Activated naive CD4-positive, alpha-beta T cell treated with anti-CD3 and anti-CD28 coated beads for 36 hours (primary cell): ENCODE results near the gene OR52K2. TPM values are rescaled to one million over a fixed set of nuclear protein-coding genes. Genes with fewer than 3 reads are reported as not detected.
A peak's percentile ranks its signal among the peaks of the same experiment; 100 is the strongest.

Experiments used
- CTCF ChIA-PET: fragments of 350-600 bp; sonication (Branson Sonifier 250); formaldehyde crosslinking; loops from one replicate; lab custom pipeline; 2021; ENCODE audit warnings: antibody characterized with exemption; lab: Charles Lee
- DNase-seq: peaks from one replicate; pipeline ENCODE4 v3.0.0-alpha.2; 2020
- H3K27ac Mint-ChIP-seq: one replicate; pipeline ENCODE4 v1.8.0; 2021; ENCODE audit warnings: mild to moderate bottlenecking, mixed read lengths
- H3K27me3 Mint-ChIP-seq: one replicate; pipeline ENCODE4 v1.8.0; 2021; ENCODE audit warnings: low read depth, mixed read lengths
- H3K36me3 Mint-ChIP-seq: one replicate; pipeline ENCODE4 v1.8.0; 2021; ENCODE audit warnings: low read depth, mixed read lengths
- H3K4me1 Mint-ChIP-seq: one replicate; pipeline ENCODE4 v1.8.0; 2021; ENCODE audit warnings: low read depth, mixed read lengths
- H3K4me3 Mint-ChIP-seq: one replicate; pipeline ENCODE4 v1.8.0; 2021; ENCODE audit warnings: mild to moderate bottlenecking, moderate library complexity, mixed read lengths
- H3K9me3 Mint-ChIP-seq: one replicate; pipeline ENCODE4 v1.8.0; 2021; ENCODE audit warnings: mixed read lengths
- intact Hi-C: fragments of 100-400 bp; cut with micrococcal nuclease; formaldehyde crosslinking; loops from one replicate; pipeline ENCODE4 v1.15.1; 2023
- total RNA-seq, 2 experiments: library from RNA; stranded (reverse); gene quantifications; one replicate each; pipeline ENCODE4 v1.2.3, GENCODE V29; 2021

Gene OR52K2
- total RNA-seq, 2 experiments from 2014 or later: not detected

- H3K27ac Mint-ChIP-seq: no peak overlapping the region
- peaks cover 13% of the 10 kb centered on the region for H3K27me3 Mint-ChIP-seq
- H3K4me3 Mint-ChIP-seq: no peak overlapping the region
- intact Hi-C loops: no loop called here
- CTCF ChIA-PET: no interaction called here
- H3K4me1 Mint-ChIP-seq: peaks cover 2% of the 10 kb centered on the region
- peaks cover 6% of the 10 kb centered on the region for H3K9me3 Mint-ChIP-seq
- DNase-seq: no peak
- H3K36me3 Mint-ChIP-seq: no peaks in the 10 kb centered on the region
Measured at GRCh38 chr11:4459500-4459899, 10.4 kb downstream of the OR52K2 start.

DNA sequence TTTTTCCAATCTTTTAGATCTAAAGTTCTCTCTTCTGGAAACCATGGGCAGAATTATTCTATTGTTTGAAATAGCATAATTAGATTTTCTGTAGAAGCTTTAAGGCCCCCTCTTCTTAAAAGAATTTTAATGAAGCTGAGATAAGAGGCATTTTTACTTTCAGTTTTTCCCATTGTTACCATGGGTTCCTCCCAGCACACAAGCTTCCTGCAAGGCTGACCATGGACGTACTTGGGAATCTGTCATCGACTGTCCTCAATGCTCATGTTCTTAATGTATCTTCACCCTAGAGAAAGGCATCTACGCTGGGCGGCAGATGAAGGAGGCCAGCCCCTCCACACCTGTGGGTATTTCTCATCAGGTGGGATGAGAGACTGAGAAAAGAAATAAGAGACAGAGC, 11.1 kb downstream of the OR52K2 start:
- no peak overlapping the region for H3K27ac Mint-ChIP-seq
- DNase-seq: no peak
- H3K4me3 Mint-ChIP-seq: no peak overlapping the region
- peaks cover 13% of the 10 kb centered on the region for H3K27me3 Mint-ChIP-seq
- H3K9me3 Mint-ChIP-seq: peaks cover 12% of the 10 kb centered on the region
- H3K4me1 Mint-ChIP-seq: peaks cover 2% of the 10 kb centered on the region
- intact Hi-C loops: no loop called here
- H3K36me3 Mint-ChIP-seq: no peaks in the 10 kb centered on the region
- CTCF ChIA-PET: no interaction called here

- peaks cover 2% of the 10 kb centered on the region for H3K4me1 Mint-ChIP-seq
- H3K4me3 Mint-ChIP-seq: no peak overlapping the region
- no peaks in the 10 kb centered on the region for H3K36me3 Mint-ChIP-seq
- no peak for DNase-seq
- peaks cover 13% of the 10 kb centered on the region for H3K9me3 Mint-ChIP-seq
- intact Hi-C loops: no loop called here
- peak overlapping the region; percentile 22 for H3K27ac Mint-ChIP-seq
- CTCF ChIA-PET: no interaction called here
- peaks cover 7% of the 10 kb centered on the region for H3K27me3 Mint-ChIP-seq
Measured at GRCh38 chr11:4464216-4465159, 15.4 kb downstream of the OR52K2 start.

GRCh38 chr11:4465407-4465806, 16.3 kb downstream of the OR52K2 start:
- Mint-ChIP-seq H3K36me3 (no peaks in the 10 kb centered on the region), H3K4me1 (no peaks in the 10 kb centered on the region), H3K27me3 (peaks cover 12% of the 10 kb centered on the region), H3K4me3 (no peak overlapping the region), H3K27ac (no peak overlapping the region), H3K9me3 (peaks cover 13% of the 10 kb centered on the region)
- intact Hi-C loops: no loop called here
- DNase-seq: no peak
- CTCF ChIA-PET: no interaction called here

DNA sequence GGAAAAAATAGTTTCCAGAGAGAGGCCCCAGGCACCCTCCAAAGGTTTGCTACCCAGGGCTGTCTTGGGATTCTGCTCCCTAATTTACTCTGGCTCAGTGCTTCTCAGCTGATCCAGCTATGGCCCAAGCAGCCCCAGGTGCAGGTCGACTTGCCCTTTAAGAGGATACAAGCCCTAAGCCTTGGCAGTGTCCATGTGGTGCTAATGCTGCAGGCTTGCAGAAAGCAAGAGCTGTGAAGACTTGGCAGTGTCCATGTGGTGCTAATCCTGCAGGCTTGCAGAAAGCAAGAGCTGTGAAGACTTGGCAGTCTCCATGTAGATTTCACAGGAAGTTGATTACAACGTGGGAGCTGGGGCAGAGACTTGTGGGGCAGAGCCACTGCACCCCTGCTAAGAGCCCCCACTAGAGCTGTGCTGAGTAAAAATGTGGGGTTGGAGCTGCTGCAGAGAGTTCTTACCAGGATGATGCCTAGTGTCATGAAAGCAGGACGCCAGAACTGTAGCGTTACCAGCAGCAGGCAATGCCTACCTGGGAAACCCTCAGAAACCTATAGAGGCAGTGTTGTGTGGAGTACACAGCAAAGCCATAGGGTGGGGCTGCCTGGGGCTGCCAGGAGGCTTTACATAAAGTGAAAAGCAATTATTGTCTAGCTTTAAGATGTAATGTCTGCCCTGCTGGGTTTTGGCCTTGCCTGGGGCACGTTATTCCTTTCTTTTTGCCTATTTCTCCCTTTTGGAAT, 17.2 kb downstream of the OR52K2 start:
- CTCF ChIA-PET: no interaction called here
- Mint-ChIP-seq H3K27ac (no peak overlapping the region), H3K9me3 (peaks cover 13% of the 10 kb centered on the region), H3K36me3 (no peaks in the 10 kb centered on the region), H3K4me3 (no peak overlapping the region), H3K27me3 (peaks cover 12% of the 10 kb centered on the region), H3K4me1 (no peaks in the 10 kb centered on the region)
- intact Hi-C loops: no loop called here
- DNase-seq: no peak

GRCh38 chr11:4466871-4467442, 17.9 kb downstream of the OR52K2 start:
- Mint-ChIP-seq H3K9me3 (peaks cover 13% of the 10 kb centered on the region), H3K27ac (no peak overlapping the region), H3K36me3 (no peaks in the 10 kb centered on the region), H3K4me1 (no peaks in the 10 kb centered on the region), H3K4me3 (no peak overlapping the region), H3K27me3 (peaks cover 12% of the 10 kb centered on the region)
- CTCF ChIA-PET: no interaction called here
- no peak for DNase-seq
- intact Hi-C loops: no loop called here

DNA sequence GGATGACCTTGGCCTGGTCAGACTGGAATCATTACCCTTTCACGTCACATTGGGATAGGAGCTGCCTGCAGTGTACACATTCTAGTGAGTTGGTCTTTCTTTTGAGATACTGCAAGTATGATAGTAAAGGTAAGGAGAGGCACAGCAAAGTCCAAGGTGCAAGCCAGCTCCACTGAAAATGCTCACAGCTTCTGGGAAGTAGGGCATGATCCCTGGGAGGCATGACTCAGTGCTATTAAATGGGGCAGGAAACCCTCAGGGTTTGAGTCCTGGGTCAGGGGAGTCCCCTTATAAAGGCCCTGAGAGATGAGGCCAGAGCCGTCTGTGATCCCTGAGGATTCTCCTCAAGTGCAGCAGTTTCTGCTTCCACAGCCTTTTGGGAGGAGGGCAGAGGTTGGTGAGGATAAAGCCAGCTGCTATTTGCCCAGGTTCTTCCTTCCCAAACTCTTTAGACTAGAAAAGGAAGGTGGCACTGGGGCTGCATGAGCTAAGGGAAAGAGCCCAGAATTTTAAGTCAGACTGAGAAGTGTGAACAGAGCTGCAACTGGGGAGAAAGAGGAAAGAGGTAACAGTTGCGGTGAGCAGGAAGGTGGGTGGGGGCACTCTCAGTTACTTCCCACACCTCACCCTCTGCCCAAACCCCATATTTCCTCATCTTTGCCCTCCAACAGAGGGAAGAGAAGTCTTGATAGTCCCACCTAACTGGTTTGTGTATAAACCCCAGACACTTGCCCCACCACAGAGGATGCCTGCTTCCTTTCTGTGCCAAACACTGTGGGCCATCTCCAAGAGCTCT, 18.9 kb downstream of the OR52K2 start:
- CTCF ChIA-PET: interaction anchor here (0.6 kb wide), 1 partner anchor 318 kb away, joined by 3 read pairs; no protein-coding TSS in a partner anchor
- Mint-ChIP-seq H3K4me3 (no peak overlapping the region), H3K36me3 (no peaks in the 10 kb centered on the region), H3K4me1 (no peaks in the 10 kb centered on the region), H3K27ac (no peak overlapping the region), H3K27me3 (peaks cover 6% of the 10 kb centered on the region), H3K9me3 (peaks cover 13% of the 10 kb centered on the region)
- DNase-seq: no peak
- intact Hi-C loops: no loop called here

DNA sequence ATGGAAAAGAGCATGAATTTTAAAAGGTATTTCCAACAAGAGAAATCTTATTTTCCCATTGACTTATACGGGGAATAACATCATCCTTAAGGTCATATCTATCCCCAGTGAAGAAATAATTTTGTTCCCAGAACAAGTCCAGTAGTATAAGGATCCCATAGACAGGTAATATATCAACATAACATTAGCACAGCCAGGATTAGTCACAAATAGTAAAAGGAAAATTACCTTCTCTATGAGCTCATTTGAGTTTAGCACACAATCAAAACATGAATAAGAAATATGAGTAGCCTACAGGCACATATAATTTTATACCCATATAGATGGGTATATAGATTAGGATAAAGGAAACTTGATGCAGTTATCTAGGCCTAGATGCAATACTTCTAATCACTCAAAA, 30.5 kb downstream of the OR52K2 start:
- Mint-ChIP-seq H3K27ac (no peak overlapping the region), H3K4me3 (no peak overlapping the region), H3K4me1 (peaks cover 15% of the 10 kb centered on the region), H3K27me3 (no peaks in the 10 kb centered on the region), H3K9me3 (no peaks in the 10 kb centered on the region), H3K36me3 (no peaks in the 10 kb centered on the region)
- CTCF ChIA-PET: interaction anchor here (0.8 kb wide), 1 partner anchor 292 kb away, joined by 4 read pairs; no protein-coding TSS in a partner anchor
- no peak for DNase-seq
- intact Hi-C loops: no loop called here

DNA sequence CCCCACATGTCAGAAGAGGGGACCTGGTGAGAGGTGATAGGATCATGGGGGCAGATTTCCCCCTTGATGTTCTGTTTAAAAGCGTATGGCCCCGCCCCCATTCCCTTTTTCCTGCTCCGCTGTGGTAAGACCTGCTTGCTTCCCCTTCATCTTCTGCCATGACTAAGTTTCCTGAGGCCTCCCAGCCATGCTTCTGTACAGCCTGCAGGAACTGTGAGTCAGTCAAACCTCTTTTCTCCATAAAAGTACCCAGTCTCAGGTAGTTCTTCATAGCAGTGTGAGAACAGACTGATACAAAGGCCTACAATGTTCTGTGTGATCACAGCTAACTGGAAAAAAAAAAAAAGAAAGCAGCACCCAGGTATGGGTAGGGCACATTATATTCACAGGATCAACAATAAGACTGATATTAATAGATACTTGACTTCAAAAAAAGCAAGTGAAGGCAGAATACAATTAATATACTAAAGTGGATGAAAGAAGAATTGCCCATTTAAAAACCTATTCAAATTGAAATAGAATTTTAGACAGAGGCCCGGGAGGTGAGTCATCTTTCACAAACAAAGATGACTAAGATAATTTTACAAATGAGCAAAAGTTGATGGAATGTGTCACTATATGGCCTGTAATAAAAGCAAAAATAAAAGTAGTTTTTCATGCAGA, 31.6 kb downstream of the OR52K2 start:
- CTCF ChIA-PET: no interaction called here
- Mint-ChIP-seq H3K4me1 (peaks cover 15% of the 10 kb centered on the region), H3K9me3 (no peaks in the 10 kb centered on the region), H3K4me3 (no peak overlapping the region), H3K27me3 (no peaks in the 10 kb centered on the region), H3K27ac (peak overlapping the region; percentile 2), H3K36me3 (no peaks in the 10 kb centered on the region)
- peak; percentile 33 for DNase-seq
- intact Hi-C loops: loop anchor here (1.0 kb wide), 1 partner anchor 13 kb away; no protein-coding TSS in a partner anchor

- peaks cover 15% of the 10 kb centered on the region for H3K4me1 Mint-ChIP-seq
- H3K4me3 Mint-ChIP-seq: no peak overlapping the region
- CTCF ChIA-PET: no interaction called here
- no peaks in the 10 kb centered on the region for H3K9me3 Mint-ChIP-seq
- peak overlapping the region; percentile 2 for H3K27ac Mint-ChIP-seq
- no peaks in the 10 kb centered on the region for H3K36me3 Mint-ChIP-seq
- H3K27me3 Mint-ChIP-seq: no peaks in the 10 kb centered on the region
- DNase-seq: no peak
- intact Hi-C loops: loop anchor here (1.0 kb wide), 1 partner anchor 12 kb away; no protein-coding TSS in a partner anchor
Measured at GRCh38 chr11:4481240-4481582, 32.1 kb downstream of the OR52K2 start.

DNA sequence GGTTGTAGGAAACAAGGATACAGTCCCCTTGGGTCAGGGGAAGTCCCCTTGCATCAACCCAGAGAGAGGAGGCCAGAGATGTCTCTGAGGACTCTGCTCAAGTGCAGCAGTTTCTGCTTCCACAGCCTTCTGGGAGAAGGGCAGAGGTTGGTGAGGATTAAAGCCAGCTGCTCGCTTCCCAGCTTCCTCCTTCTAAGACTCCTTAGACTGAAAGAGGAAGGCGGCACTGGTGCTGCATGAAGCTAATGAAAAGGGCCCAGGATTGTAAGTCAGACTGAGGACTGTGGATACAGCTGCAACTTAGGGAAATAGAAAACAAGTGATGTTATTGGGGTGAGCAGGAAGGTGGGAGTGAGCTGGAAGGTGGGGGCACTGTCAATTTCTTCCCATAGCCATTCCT, 33.4 kb downstream of the OR52K2 start, which contains the start of gene OR52K1:
Gene OR52K1 (plus strand): TSS at position 202 of the 400 bp plus-strand sequence. CDS start 6,255 bp downstream, outside the sequence.
- CTCF ChIA-PET: no interaction called here
- Mint-ChIP-seq H3K4me1 (peaks cover 15% of the 10 kb centered on the region), H3K36me3 (no peaks in the 10 kb centered on the region), H3K9me3 (no peaks in the 10 kb centered on the region), H3K27me3 (peaks cover 4% of the 10 kb centered on the region), H3K27ac (no peak within 1 kb of the TSS), H3K4me3 (no peak within 1 kb of the TSS)
- DNase-seq: no peak
- intact Hi-C loops: no loop called here
